ENCODE data around the gene DAAM1.

The DAAM1 gene

DNA sequence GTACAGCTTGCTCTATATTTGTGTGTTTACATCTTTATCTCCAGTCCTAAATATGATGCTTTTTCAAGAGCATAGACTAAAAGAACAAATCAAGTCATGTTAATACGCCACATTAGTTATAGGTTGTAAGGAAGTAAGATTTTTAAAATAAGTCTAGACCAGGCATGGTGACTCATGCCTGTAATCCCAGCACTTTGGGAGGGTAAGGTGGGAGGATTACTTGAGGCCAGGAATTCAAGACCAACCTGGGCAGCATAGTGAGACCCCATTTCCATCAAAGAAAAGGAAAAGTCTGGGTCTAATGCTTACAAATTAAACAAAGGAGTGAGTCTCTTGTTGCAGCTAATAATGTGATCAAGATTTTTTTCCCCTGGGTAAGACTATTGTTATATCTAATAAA is 157.9 kb downstream of the DAAM1 start:
- Histone ChIP-seq H3K4me1 (ENCODE audit: control insufficient read depth in 2 of 2, insufficient read depth in 1 of 2, low read depth in 1 of 2, low read length in 2 of 2) (peaks cover 17 to 27% of the 10 kb centered on the region in 2 donors), H3K27ac (replicated peaks; ENCODE audit: low read length) (no peak overlapping the region), H2AK5ac (ENCODE audit: low read depth, low read length) (no peak overlapping the region), H3K4me3 (ENCODE audit: low read length in 2 of 2) (no peak overlapping the region), H3K9me3 (replicated peaks in 1 of 2; ENCODE audit: control insufficient read depth in 2 of 2, insufficient read depth in 1 of 2, low read depth in 1 of 2, low read length in 2 of 2) (no peaks in the 10 kb centered on the region), H2BK120ac (ENCODE audit: low read depth, low read length) (no peak overlapping the region), H3K4me2 (ENCODE audit: insufficient read depth, low read length, poor library complexity, severe bottlenecking) (no peak overlapping the region), H3K4ac (ENCODE audit: low read length) (no peak overlapping the region), H4K8ac (ENCODE audit: low read depth, low read length) (no peak overlapping the region), H3K14ac (ENCODE audit: low read length) (no peak overlapping the region), H3K79me1 (ENCODE audit: low read depth, low read length) (no peaks in the 10 kb centered on the region), H3K9ac (ENCODE audit: low read depth, low read length, poor library complexity) (no peak overlapping the region), H2AFZ (ENCODE audit: low read length) (no peak overlapping the region), H3K23ac (ENCODE audit: low read depth, low read length, poor library complexity) (no peak overlapping the region), H3K18ac (ENCODE audit: low read length) (no peak overlapping the region), H4K91ac (ENCODE audit: low read depth, low read length, poor library complexity) (no peak overlapping the region), H2BK15ac (ENCODE audit: low read length) (no peak overlapping the region), H3K36me3 (replicated peaks in 1 of 2; ENCODE audit: control insufficient read depth in 2 of 2, insufficient read depth in 2 of 2, low read length in 2 of 2) (peaks cover 3 to 56% of the 10 kb centered on the region in 2 donors), H2BK12ac (ENCODE audit: low read length) (no peak overlapping the region), H3K27me3 (ENCODE audit: control insufficient read depth in 3 of 3, insufficient read depth in 3 of 3, low read depth in 1 of 3, low read length in 3 of 3) (no peaks in the 10 kb centered on the region), H2BK5ac (ENCODE audit: low read length) (no peak overlapping the region)
- no CpG with 5 or more reads among the region's 1 CpG for WGBS, 2 donors (ENCODE audit: extremely low coverage in 2 of 2, insufficient read length in 2 of 2, insufficient replicate concordance in 1 of 2)
- no peak for DNase-seq (ENCODE audit: low spot score)

DNA sequence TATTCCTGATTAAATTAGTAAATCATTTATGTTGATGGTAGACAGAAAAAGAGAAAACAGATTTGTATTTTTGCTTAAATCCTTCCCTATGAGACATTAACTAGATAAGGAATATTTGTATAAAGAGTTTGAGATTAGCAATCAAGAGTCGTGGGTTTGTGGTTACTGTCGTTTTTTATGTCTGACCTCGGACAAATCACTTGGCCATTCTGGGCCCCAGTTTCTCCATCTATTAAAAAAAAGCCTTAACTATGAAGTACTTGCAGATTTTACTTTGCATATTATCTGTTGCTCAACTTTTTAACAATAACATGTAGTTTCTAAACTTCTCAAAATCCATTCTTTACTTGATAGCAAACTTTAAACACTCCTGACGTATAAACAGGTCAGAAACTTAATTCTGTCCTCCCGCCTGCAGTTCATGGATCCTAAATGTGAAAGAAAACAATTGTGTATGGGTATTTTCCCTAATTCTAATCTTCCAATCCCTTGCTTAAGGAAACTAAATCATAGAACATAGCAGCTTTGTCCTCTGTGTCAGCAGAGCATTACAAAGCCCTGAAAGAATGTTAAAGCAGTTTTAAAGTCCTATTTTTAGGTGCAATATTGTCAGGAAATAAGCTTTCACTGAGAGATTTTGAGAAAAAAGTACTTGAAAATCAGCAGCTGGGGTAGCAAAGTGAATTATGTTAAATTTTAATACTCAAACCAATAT is 158.5 kb downstream of the DAAM1 start:
- Histone ChIP-seq H3K4ac (ENCODE audit: low read length) (no peak overlapping the region), H2AFZ (ENCODE audit: low read length) (no peak overlapping the region), H2BK5ac (ENCODE audit: low read length) (no peak overlapping the region), H3K14ac (ENCODE audit: low read length) (no peak overlapping the region), H3K4me2 (ENCODE audit: insufficient read depth, low read length, poor library complexity, severe bottlenecking) (no peak overlapping the region), H3K23ac (ENCODE audit: low read depth, low read length, poor library complexity) (no peak overlapping the region), H2BK120ac (ENCODE audit: low read depth, low read length) (no peak overlapping the region), H3K9me3 (replicated peaks in 1 of 2; ENCODE audit: control insufficient read depth in 2 of 2, insufficient read depth in 1 of 2, low read depth in 1 of 2, low read length in 2 of 2) (no peaks in the 10 kb centered on the region), H3K27ac (replicated peaks; ENCODE audit: low read length) (no peak overlapping the region), H2AK5ac (ENCODE audit: low read depth, low read length) (no peak overlapping the region), H2BK12ac (ENCODE audit: low read length) (no peak overlapping the region), H3K9ac (ENCODE audit: low read depth, low read length, poor library complexity) (no peak overlapping the region), H3K4me1 (ENCODE audit: control insufficient read depth in 2 of 2, insufficient read depth in 1 of 2, low read depth in 1 of 2, low read length in 2 of 2) (peaks cover 17 to 25% of the 10 kb centered on the region in 2 donors), H3K4me3 (ENCODE audit: low read length in 2 of 2) (no peak overlapping the region), H3K27me3 (ENCODE audit: control insufficient read depth in 3 of 3, insufficient read depth in 3 of 3, low read depth in 1 of 3, low read length in 3 of 3) (no peaks in the 10 kb centered on the region), H3K36me3 (replicated peaks in 1 of 2; ENCODE audit: control insufficient read depth in 2 of 2, insufficient read depth in 2 of 2, low read length in 2 of 2) (peaks cover 3 to 60% of the 10 kb centered on the region in 2 donors), H4K91ac (ENCODE audit: low read depth, low read length, poor library complexity) (no peak overlapping the region), H2BK15ac (ENCODE audit: low read length) (no peak overlapping the region), H3K79me1 (ENCODE audit: low read depth, low read length) (no peaks in the 10 kb centered on the region), H4K8ac (ENCODE audit: low read depth, low read length) (no peak overlapping the region), H3K18ac (ENCODE audit: low read length) (no peak overlapping the region)
- no CpG with 5 or more reads among the region's 5 CpGs for WGBS, 2 donors (ENCODE audit: extremely low coverage in 2 of 2, insufficient read length in 2 of 2, insufficient replicate concordance in 1 of 2)
- no peak for DNase-seq (ENCODE audit: low spot score)

DNA sequence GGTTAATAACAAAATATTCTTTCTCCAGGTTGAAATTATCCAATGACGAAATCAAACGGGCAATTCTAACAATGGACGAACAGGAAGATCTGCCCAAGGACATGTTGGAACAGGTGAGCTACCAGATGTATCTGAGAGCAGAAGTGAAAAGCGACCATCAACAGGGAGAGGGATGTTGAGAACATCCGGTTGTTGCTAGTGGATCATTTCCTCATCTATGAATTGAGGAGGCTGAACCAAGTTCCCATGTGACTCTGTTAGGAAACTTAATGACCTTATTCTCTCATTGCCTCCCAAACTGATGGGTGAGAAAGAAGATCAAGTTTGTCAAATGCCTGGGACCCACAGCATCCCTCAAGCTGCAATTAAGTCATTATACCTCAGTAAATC is 159.0 kb downstream of the DAAM1 start:
- peaks cover 3 to 65% of the 10 kb centered on the region in 2 donors for H3K36me3 ChIP-seq (replicated peaks in 1 of 2; ENCODE audit: control insufficient read depth in 2 of 2, insufficient read depth in 2 of 2, low read length in 2 of 2)
- no peak overlapping the region for H3K27ac ChIP-seq (replicated peaks; ENCODE audit: low read length)

DNA sequence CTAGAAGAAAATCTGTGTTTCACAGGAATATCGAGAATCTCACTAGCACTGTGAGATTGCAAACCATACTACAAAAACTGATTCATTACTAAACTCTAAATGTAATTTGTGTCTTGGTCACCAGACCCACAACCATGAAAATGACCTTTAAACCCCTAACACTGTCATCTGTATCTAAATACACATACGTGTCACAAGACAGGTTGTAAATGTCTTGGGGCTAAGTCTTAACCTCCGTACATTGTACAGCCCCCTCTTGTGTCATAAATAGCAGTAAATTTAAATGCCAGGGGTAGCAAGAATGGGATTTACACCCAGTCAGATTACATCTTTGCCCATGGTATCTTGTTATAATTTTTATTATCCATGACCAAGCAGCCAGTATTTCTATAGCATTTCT is 159.4 kb downstream of the DAAM1 start:
- H3K4ac ChIP-seq (ENCODE audit: low read length), result no peak overlapping the region
- H3K4me3 ChIP-seq (ENCODE audit: low read length in 2 of 2), result no peak overlapping the region
- no peak overlapping the region for H2BK12ac ChIP-seq (ENCODE audit: low read length)
- no peak overlapping the region for H2AK5ac ChIP-seq (ENCODE audit: low read depth, low read length)
- H3K18ac ChIP-seq (ENCODE audit: low read length), result no peak overlapping the region
- no peak overlapping the region for H2BK120ac ChIP-seq (ENCODE audit: low read depth, low read length)
- peaks cover 12 to 17% of the 10 kb centered on the region in 2 donors for H3K4me1 ChIP-seq (ENCODE audit: control insufficient read depth in 2 of 2, insufficient read depth in 1 of 2, low read depth in 1 of 2, low read length in 2 of 2)
- no peaks in the 10 kb centered on the region for H3K27me3 ChIP-seq (ENCODE audit: control insufficient read depth in 3 of 3, insufficient read depth in 3 of 3, low read depth in 1 of 3, low read length in 3 of 3)
- whole genome bisulfite sequencing, 2 donors (ENCODE audit: extremely low coverage in 2 of 2, insufficient read length in 2 of 2, insufficient replicate concordance in 1 of 2), result no CpG with 5 or more reads among the region's 3 CpGs
- H2BK5ac ChIP-seq (ENCODE audit: low read length), result no peak overlapping the region
- H3K9ac ChIP-seq (ENCODE audit: low read depth, low read length, poor library complexity), result no peak overlapping the region
- H2BK15ac ChIP-seq (ENCODE audit: low read length), result no peak overlapping the region
- H4K91ac ChIP-seq (ENCODE audit: low read depth, low read length, poor library complexity), result no peak overlapping the region
- DNase-seq (ENCODE audit: low spot score), result no peak
- no peaks in the 10 kb centered on the region for H3K9me3 ChIP-seq (replicated peaks in 1 of 2; ENCODE audit: control insufficient read depth in 2 of 2, insufficient read depth in 1 of 2, low read depth in 1 of 2, low read length in 2 of 2)
- H2AFZ ChIP-seq (ENCODE audit: low read length), result no peak overlapping the region
- peaks cover 3 to 69% of the 10 kb centered on the region in 2 donors for H3K36me3 ChIP-seq (replicated peaks in 1 of 2; ENCODE audit: control insufficient read depth in 2 of 2, insufficient read depth in 2 of 2, low read length in 2 of 2)
- H3K79me1 ChIP-seq (ENCODE audit: low read depth, low read length), result no peaks in the 10 kb centered on the region
- no peak overlapping the region for H4K8ac ChIP-seq (ENCODE audit: low read depth, low read length)
- no peak overlapping the region for H3K27ac ChIP-seq (replicated peaks; ENCODE audit: low read length)
- no peak overlapping the region for H3K23ac ChIP-seq (ENCODE audit: low read depth, low read length, poor library complexity)
- no peak overlapping the region for H3K14ac ChIP-seq (ENCODE audit: low read length)
- H3K4me2 ChIP-seq (ENCODE audit: insufficient read depth, low read length, poor library complexity, severe bottlenecking), result no peak overlapping the region

More for the DNA sequence above, 159.0 kb downstream of the DAAM1 start:
- Histone ChIP-seq H4K8ac (ENCODE audit: low read depth, low read length) (no peak overlapping the region), H3K9ac (ENCODE audit: low read depth, low read length, poor library complexity) (no peak overlapping the region), H4K91ac (ENCODE audit: low read depth, low read length, poor library complexity) (no peak overlapping the region), H3K4me2 (ENCODE audit: insufficient read depth, low read length, poor library complexity, severe bottlenecking) (no peak overlapping the region), H2AFZ (ENCODE audit: low read length) (no peak overlapping the region), H3K9me3 (replicated peaks in 1 of 2; ENCODE audit: control insufficient read depth in 2 of 2, insufficient read depth in 1 of 2, low read depth in 1 of 2, low read length in 2 of 2) (no peaks in the 10 kb centered on the region), H3K18ac (ENCODE audit: low read length) (no peak overlapping the region), H3K79me1 (ENCODE audit: low read depth, low read length) (no peaks in the 10 kb centered on the region), H3K4me1 (ENCODE audit: control insufficient read depth in 2 of 2, insufficient read depth in 1 of 2, low read depth in 1 of 2, low read length in 2 of 2) (peaks cover 16 to 20% of the 10 kb centered on the region in 2 donors), H2AK5ac (ENCODE audit: low read depth, low read length) (no peak overlapping the region), H3K4ac (ENCODE audit: low read length) (no peak overlapping the region), H2BK120ac (ENCODE audit: low read depth, low read length) (no peak overlapping the region), H2BK15ac (ENCODE audit: low read length) (no peak overlapping the region), H3K23ac (ENCODE audit: low read depth, low read length, poor library complexity) (no peak overlapping the region), H3K27me3 (ENCODE audit: control insufficient read depth in 3 of 3, insufficient read depth in 3 of 3, low read depth in 1 of 3, low read length in 3 of 3) (no peaks in the 10 kb centered on the region), H2BK12ac (ENCODE audit: low read length) (no peak overlapping the region), H3K14ac (ENCODE audit: low read length) (no peak overlapping the region), H3K4me3 (ENCODE audit: low read length in 2 of 2) (no peak overlapping the region), H2BK5ac (ENCODE audit: low read length) (no peak overlapping the region)
- DNase-seq (ENCODE audit: low spot score), result no peak
- no CpG with 5 or more reads among the region's 5 CpGs for WGBS, 2 donors (ENCODE audit: extremely low coverage in 2 of 2, insufficient read length in 2 of 2, insufficient replicate concordance in 1 of 2)
